Measurements from ENCODE around the gene CDSN.

GRCh38 chr6:31162463-31163165 lies 42.4 kb upstream of the CDSN start:
- TF ChIP-seq CTCF (IDR thresholded peaks at IDR 0.05; ENCODE audit: insufficient read depth, low read length) (no peak), POLR2AphosphoS5 (IDR thresholded peaks at IDR 0.05; ENCODE audit: low read depth) (no peak)
